Measurements from ENCODE around the gene MCEMP1.

The MCEMP1 gene

GRCh38 chr19:7655581-7655980 is 21.3 kb upstream of the MCEMP1 start:
- H3K36me3 ChIP-seq (replicated peaks), result no peaks in the 10 kb centered on the region
- no peak for DNase-seq
- no peak for TF ChIP-seq CTCF (IDR thresholded peaks at IDR 0.05; ENCODE audit: low read depth, low read length, missing control alignments)
- in situ Hi-C loops (cut with HindIII; ENCODE audit: low pct_ligation_motif_present, low sequenced_read_pairs), result no loop called here
- no peak overlapping the region for H3K4me3 ChIP-seq (ENCODE audit: low read depth, low read length)
- H3K27ac ChIP-seq, result no peak overlapping the region
- no peaks in the 10 kb centered on the region for H3K27me3 ChIP-seq (replicated peaks)

- no peak overlapping the region for H3K27ac ChIP-seq
- in situ Hi-C loops (cut with HindIII; ENCODE audit: low pct_ligation_motif_present, low sequenced_read_pairs), result no loop called here
- TF ChIP-seq CTCF (IDR thresholded peaks at IDR 0.05; ENCODE audit: low read depth, low read length, missing control alignments), result no peak
- no peaks in the 10 kb centered on the region for H3K36me3 ChIP-seq (replicated peaks)
- no peak overlapping the region for H3K4me3 ChIP-seq (ENCODE audit: low read depth, low read length)
- H3K27me3 ChIP-seq (replicated peaks), result no peaks in the 10 kb centered on the region
- DNase-seq, result no peak
These were observed 19.6 kb upstream of the MCEMP1 start for GRCh38 chr19:7657131-7657751.

- no peak for DNase-seq
- TF ChIP-seq CTCF (IDR thresholded peaks at IDR 0.05; ENCODE audit: low read depth, low read length, missing control alignments), result no peak
- Histone ChIP-seq H3K36me3 (replicated peaks) (no peaks in the 10 kb centered on the region), H3K27me3 (replicated peaks) (no peaks in the 10 kb centered on the region), H3K27ac (no peak overlapping the region), H3K4me3 (ENCODE audit: low read depth, low read length) (no peak overlapping the region)
- in situ Hi-C loops (cut with HindIII; ENCODE audit: low pct_ligation_motif_present, low sequenced_read_pairs), result no loop called here
These were observed 18.6 kb upstream of the MCEMP1 start for GRCh38 chr19:7658219-7658686.

- DNase-seq, result no peak
- TF ChIP-seq CTCF (IDR thresholded peaks at IDR 0.05; ENCODE audit: low read depth, low read length, missing control alignments), result no peak
- in situ Hi-C loops (cut with HindIII; ENCODE audit: low pct_ligation_motif_present, low sequenced_read_pairs), result no loop called here
These were observed 14.9 kb upstream of the MCEMP1 start for GRCh38 chr19:7661744-7662538.

GRCh38 chr19:7662657-7663056 is 14.2 kb upstream of the MCEMP1 start:
- Histone ChIP-seq H3K27ac (no peak overlapping the region), H3K36me3 (replicated peaks) (no peaks in the 10 kb centered on the region), H3K27me3 (replicated peaks) (no peaks in the 10 kb centered on the region), H3K4me3 (ENCODE audit: low read depth, low read length) (no peak overlapping the region)
- DNase-seq, result no peak
- in situ Hi-C loops (cut with HindIII; ENCODE audit: low pct_ligation_motif_present, low sequenced_read_pairs), result no loop called here
- TF ChIP-seq CTCF (IDR thresholded peaks at IDR 0.05; ENCODE audit: low read depth, low read length, missing control alignments), result no peak

More at GRCh38 chr19:7661744-7662538, 14.9 kb upstream of the MCEMP1 start:
- H3K4me3 ChIP-seq (ENCODE audit: low read depth, low read length), result no peak overlapping the region
- H3K36me3 ChIP-seq (replicated peaks), result no peaks in the 10 kb centered on the region
- H3K27ac ChIP-seq, result no peak overlapping the region
- no peaks in the 10 kb centered on the region for H3K27me3 ChIP-seq (replicated peaks)

Measured in brain microvascular endothelial cell (primary cell).